Measurements from ENCODE around the gene B9D1. TPM values are rescaled to one million over a fixed set of nuclear protein-coding genes. Genes with fewer than 3 reads are reported as not detected.

B9D1 gene
- total RNA-seq, 1 donor from 2014 or later: 9.4 TPM

GRCh38 chr17:19381361-19381740, 18.8 kb upstream of the B9D1 start:
- no peaks in the 10 kb centered on the region for H3K9me3 Mint-ChIP-seq (ENCODE audit: low read depth)
- peaks cover 31% of the 10 kb centered on the region for H3K36me3 Mint-ChIP-seq (ENCODE audit: low read depth)
- no peak overlapping the region for H3K27ac Mint-ChIP-seq (ENCODE audit: unreplicated experiment)
- no peak overlapping the region for H3K4me3 Mint-ChIP-seq (ENCODE audit: unreplicated experiment)
- no peaks in the 10 kb centered on the region for H3K27me3 Mint-ChIP-seq (ENCODE audit: low read depth)
- DNase-seq (ENCODE audit: low spot score): peak; percentile 76
- peaks cover 73% of the 10 kb centered on the region for H3K4me1 Mint-ChIP-seq (ENCODE audit: low read depth)
- TF ChIP-seq CTCF (IDR thresholded peaks at IDR 0.05): no peak

- Mint-ChIP-seq H3K27ac (ENCODE audit: unreplicated experiment) (peak overlapping the region; percentile 49), H3K27me3 (ENCODE audit: low read depth) (no peaks in the 10 kb centered on the region), H3K4me3 (ENCODE audit: unreplicated experiment) (no peak overlapping the region), H3K36me3 (ENCODE audit: low read depth) (peaks cover 31% of the 10 kb centered on the region), H3K9me3 (ENCODE audit: low read depth) (no peaks in the 10 kb centered on the region), H3K4me1 (ENCODE audit: low read depth) (peaks cover 69% of the 10 kb centered on the region)
- no peak for TF ChIP-seq CTCF (IDR thresholded peaks at IDR 0.05)
- peak; percentile 88 for DNase-seq (ENCODE audit: low spot score)
These were observed 18.2 kb upstream of the B9D1 start for GRCh38 chr17:19380481-19381301.

GRCh38 chr17:19379361-19380065, 17.0 kb upstream of the B9D1 start:
- DNase-seq (ENCODE audit: low spot score): peak; percentile 39
- Mint-ChIP-seq H3K27me3 (ENCODE audit: low read depth) (no peaks in the 10 kb centered on the region), H3K4me1 (ENCODE audit: low read depth) (peaks cover 58% of the 10 kb centered on the region), H3K4me3 (ENCODE audit: unreplicated experiment) (peak overlapping the region; percentile 97), H3K9me3 (ENCODE audit: low read depth) (no peaks in the 10 kb centered on the region), H3K27ac (ENCODE audit: unreplicated experiment) (peak overlapping the region; percentile 89), H3K36me3 (ENCODE audit: low read depth) (peaks cover 28% of the 10 kb centered on the region)
- TF ChIP-seq CTCF (IDR thresholded peaks at IDR 0.05): peak; percentile 22

- peak; percentile 86 for DNase-seq (ENCODE audit: low spot score)
- Mint-ChIP-seq H3K9me3 (ENCODE audit: low read depth) (no peaks in the 10 kb centered on the region), H3K36me3 (ENCODE audit: low read depth) (peaks cover 22% of the 10 kb centered on the region), H3K27me3 (ENCODE audit: low read depth) (no peaks in the 10 kb centered on the region), H3K4me1 (ENCODE audit: low read depth) (peaks cover 57% of the 10 kb centered on the region), H3K27ac (ENCODE audit: unreplicated experiment) (peak within 1 kb of the TSS; percentile 99), H3K4me3 (ENCODE audit: unreplicated experiment) (peak within 1 kb of the TSS; percentile 97)
- no peak for TF ChIP-seq CTCF (IDR thresholded peaks at IDR 0.05)
These were observed 16.2 kb upstream of the B9D1 start, which contains the start of gene MAPK7 for GRCh38 chr17:19378416-19379360. Gene MAPK7 (plus strand): TSS chr17:19378498. CDS start chr17:19378901, 403 bp downstream.

All from chondrocyte (in vitro differentiated cells).